Medulla oblongata (tissue), 1 donor: ENCODE measurements around the gene IFI16.
"Not testable (repeated sequence)": the region's sequence is repeated elsewhere in the genome, so short reads cannot be mapped to it uniquely, and the experiment has no call there.

ENCODE experiments used
- DNase-seq: peaks from one replicate; pipeline ENCODE4 v3.0.0-alpha.2; 2015; ENCODE audit errors: extremely low spot score

The IFI16 gene

GRCh38 chr1:159007726-159008125 is 2.0 kb upstream of the IFI16 start:
- no peak for DNase-seq

- no peak for DNase-seq
These were observed 941 bp upstream of the IFI16 start for GRCh38 chr1:159008744-159009188.

GRCh38 chr1:159009287-159009686 is 420 bp upstream of the IFI16 start:
- DNase-seq: peak; percentile 33

- DNase-seq: no peak
These were observed 684 bp downstream of the IFI16 start for GRCh38 chr1:159010391-159010790.

- not testable (repeated sequence) for DNase-seq
These were observed 1.3 kb downstream of the IFI16 start for GRCh38 chr1:159011001-159011400.

- no peak for DNase-seq
These were observed 2.0 kb downstream of the IFI16 start for GRCh38 chr1:159011751-159012150.

- DNase-seq: peak; percentile 45
These were observed 2.8 kb downstream of the IFI16 start for GRCh38 chr1:159012495-159012894.

- no peak for DNase-seq
These were observed 4.4 kb downstream of the IFI16 start for GRCh38 chr1:159014003-159014571.

- DNase-seq: no peak
These were observed 5.1 kb downstream of the IFI16 start for GRCh38 chr1:159014851-159015250.

GRCh38 chr1:159015440-159015909 is 5.8 kb downstream of the IFI16 start:
- peak; percentile 88 for DNase-seq

- no peak for DNase-seq
These were observed 14.0 kb downstream of the IFI16 start for GRCh38 chr1:159023723-159024122.

GRCh38 chr1:159025043-159025442 is 15.3 kb downstream of the IFI16 start:
- no peak for DNase-seq

- not testable (repeated sequence) for DNase-seq
These were observed 17.1 kb downstream of the IFI16 start for GRCh38 chr1:159026841-159027240.

GRCh38 chr1:159030311-159030710 is 20.6 kb downstream of the IFI16 start:
- no peak for DNase-seq

GRCh38 chr1:159030877-159031447 is 21.3 kb downstream of the IFI16 start:
- no peak for DNase-seq

GRCh38 chr1:159040206-159040605 is 30.5 kb downstream of the IFI16 start:
- DNase-seq: no peak

- no peak for DNase-seq
These were observed 31.4 kb downstream of the IFI16 start for GRCh38 chr1:159040893-159041724.

- not testable (repeated sequence) for DNase-seq
These were observed 36.8 kb downstream of the IFI16 start for GRCh38 chr1:159046486-159046885.

GRCh38 chr1:159051436-159051835 is 41.7 kb downstream of the IFI16 start:
- no peak for DNase-seq

GRCh38 chr1:159054427-159054826 is 44.7 kb downstream of the IFI16 start:
- no peak for DNase-seq

GRCh38 chr1:159055181-159055641 is 45.5 kb downstream of the IFI16 start:
- peak; percentile 19 for DNase-seq

- peak; percentile 31 for DNase-seq
These were observed 46.5 kb downstream of the IFI16 start for GRCh38 chr1:159056069-159056698.
